ENCODE data around the gene SLC6A7.

Gene SLC6A7

GRCh38 chr5:150156027-150156368 lies 33.9 kb upstream of the SLC6A7 start:
- DNase-seq (ENCODE audit: low spot score) = no peak

DNA sequence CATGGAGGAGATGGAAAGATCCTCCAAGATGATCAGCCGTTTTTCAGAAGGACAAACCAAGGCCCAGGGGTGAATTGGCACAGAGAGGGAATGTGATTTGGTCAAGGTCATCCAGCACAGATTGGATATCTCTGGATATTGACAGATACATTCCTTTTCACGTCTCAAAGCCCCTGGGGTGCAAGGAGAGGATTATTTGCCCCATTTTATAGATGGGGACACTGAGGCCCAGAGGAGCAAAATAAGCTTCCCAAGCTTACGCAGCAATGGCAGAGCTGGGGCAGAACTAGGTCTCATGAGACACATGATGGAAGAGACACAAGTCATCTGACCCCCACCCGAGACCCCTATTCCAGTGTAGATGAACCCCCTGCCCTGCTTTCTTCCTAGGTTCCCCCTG lies 33.3 kb upstream of the SLC6A7 start:
- no peak for DNase-seq (ENCODE audit: low spot score)

- no peak for DNase-seq (ENCODE audit: low spot score)
These were observed 32.7 kb upstream of the SLC6A7 start for GRCh38 chr5:150157168-150157567.

- no peak for DNase-seq (ENCODE audit: low spot score)
These were observed 31.5 kb upstream of the SLC6A7 start for GRCh38 chr5:150158170-150158949.

DNA sequence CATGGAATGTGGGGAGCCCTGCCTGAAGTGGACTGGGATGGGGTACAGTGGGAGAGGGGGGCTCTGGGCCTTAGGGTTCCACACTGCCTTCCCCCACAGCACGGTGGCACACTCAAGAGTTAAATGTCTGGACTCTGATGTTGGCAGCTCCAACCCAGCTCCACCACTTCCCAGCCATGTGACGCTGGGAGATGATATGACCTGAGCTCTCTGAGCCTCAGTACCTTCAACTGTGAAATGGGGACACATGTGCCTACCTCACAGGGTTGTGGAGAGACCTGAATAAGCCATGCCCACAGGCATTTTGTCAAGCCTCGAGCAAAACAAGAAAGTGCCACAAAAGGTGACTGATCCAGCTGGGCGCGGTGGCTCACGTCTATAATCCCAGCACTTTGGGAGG lies 30.8 kb upstream of the SLC6A7 start:
- no peak for DNase-seq (ENCODE audit: low spot score)

- no peak for DNase-seq (ENCODE audit: low spot score)
These were observed 30.1 kb upstream of the SLC6A7 start for GRCh38 chr5:150159741-150160179.

- DNase-seq (ENCODE audit: low spot score) = no peak
These were observed 29.3 kb upstream of the SLC6A7 start for GRCh38 chr5:150160448-150161081.

- peak; percentile 89 for DNase-seq (ENCODE audit: low spot score)
These were observed 28.4 kb upstream of the SLC6A7 start for GRCh38 chr5:150161242-150162141.

DNA sequence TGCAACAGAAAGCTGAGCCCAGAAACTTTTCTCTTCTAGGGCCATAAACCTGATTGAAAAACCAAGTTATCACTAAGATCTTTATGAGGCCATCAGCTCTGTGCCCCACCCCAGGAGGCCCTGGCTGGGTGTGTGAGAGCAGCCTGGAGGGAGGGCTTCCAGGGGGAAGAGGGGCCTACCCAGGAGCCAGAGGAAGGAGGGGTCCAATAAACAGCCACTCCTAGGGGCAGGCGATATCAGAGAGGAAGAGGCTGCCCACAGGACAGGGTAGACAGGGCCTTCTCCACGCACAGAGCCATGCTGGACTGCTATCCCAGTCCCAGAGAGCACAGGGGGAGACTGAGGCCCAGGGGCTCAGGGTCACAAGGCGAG lies 27.7 kb upstream of the SLC6A7 start:
- no peak for DNase-seq (ENCODE audit: low spot score)

DNA sequence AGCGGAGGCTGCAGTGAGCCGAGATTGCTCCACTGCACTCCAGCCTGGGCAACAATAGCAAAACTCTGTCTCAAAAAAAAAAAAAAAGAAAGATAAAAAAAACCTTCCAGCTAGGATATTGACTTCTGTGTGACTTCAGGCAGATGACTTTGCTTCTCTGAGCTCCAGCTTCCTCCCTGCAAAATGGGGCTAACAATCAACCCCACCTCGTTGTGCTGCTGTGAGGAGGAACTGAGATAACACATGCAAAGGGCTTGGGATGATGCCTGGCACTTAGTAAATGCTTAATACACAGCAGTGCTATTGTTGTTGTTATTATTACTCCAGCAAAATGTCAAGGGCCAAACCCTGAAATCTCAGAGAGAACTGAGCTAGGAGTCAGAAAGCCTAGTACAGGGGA lies 26.8 kb upstream of the SLC6A7 start:
- DNase-seq (ENCODE audit: low spot score) = no peak

DNA sequence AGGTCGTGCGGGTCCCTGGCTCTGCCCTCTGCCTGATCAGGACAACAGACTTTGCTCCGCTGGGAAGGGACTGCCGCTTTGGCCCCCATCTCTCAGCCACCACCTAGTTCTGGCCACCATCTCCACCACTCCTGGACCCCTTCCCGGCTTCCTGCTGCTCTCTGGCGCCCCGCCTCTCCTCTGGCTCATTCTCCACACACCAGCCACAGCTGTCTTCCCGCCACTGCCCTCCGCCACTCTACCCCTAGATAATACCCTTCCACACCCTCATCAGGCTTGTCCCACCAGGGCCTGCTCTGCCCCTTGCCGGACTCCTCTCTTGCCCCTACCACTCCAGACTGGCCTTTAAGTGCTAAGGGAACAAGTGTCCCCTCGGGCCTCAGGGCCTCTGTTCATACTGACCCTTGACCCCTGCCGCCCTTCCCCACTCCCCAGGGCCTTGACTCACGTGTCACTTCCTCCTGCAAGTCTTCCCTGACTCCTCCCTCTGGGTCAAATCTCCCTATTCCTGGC lies 26.3 kb upstream of the SLC6A7 start:
- no peak for DNase-seq (ENCODE audit: low spot score)

DNA sequence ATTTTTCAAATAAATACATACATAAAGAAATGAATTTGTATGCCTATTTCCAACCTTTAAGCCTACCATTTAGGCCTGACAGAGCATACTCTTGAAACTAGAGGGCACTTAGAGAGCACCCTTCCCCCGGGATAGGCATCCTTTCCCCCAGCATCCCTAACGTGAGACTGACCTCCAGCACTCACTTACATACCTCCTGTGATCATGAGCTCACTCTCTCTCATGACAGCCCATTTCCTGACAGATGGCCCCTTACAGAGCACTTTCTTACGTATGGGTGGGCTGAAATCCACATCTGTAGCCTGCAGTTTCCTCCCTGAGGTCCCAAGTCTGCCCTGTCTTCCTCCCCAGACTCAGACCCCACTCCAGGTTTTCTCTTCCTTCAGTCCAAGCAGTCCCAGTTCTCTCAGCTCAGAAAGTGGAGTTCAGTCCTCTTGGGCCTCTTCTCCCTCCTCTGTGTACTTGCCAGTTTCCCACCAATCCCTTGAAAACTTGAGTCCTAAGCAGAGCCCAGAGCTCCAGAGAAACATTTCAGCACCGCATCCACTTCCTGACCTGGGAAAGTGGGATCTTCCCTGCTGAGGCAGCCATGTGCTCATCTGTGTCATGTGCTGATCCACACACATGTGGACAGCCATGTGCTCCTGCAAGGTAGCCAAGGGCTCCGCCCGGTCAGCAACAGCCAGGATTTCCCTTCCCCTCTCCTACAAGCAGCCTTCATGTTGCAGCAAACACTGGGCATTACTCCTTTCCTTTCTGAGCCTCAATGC lies 25.5 kb upstream of the SLC6A7 start:
- no peak for DNase-seq (ENCODE audit: low spot score)

- no peak for DNase-seq (ENCODE audit: low spot score)
These were observed 23.7 kb upstream of the SLC6A7 start for GRCh38 chr5:150166037-150166649.

DNA sequence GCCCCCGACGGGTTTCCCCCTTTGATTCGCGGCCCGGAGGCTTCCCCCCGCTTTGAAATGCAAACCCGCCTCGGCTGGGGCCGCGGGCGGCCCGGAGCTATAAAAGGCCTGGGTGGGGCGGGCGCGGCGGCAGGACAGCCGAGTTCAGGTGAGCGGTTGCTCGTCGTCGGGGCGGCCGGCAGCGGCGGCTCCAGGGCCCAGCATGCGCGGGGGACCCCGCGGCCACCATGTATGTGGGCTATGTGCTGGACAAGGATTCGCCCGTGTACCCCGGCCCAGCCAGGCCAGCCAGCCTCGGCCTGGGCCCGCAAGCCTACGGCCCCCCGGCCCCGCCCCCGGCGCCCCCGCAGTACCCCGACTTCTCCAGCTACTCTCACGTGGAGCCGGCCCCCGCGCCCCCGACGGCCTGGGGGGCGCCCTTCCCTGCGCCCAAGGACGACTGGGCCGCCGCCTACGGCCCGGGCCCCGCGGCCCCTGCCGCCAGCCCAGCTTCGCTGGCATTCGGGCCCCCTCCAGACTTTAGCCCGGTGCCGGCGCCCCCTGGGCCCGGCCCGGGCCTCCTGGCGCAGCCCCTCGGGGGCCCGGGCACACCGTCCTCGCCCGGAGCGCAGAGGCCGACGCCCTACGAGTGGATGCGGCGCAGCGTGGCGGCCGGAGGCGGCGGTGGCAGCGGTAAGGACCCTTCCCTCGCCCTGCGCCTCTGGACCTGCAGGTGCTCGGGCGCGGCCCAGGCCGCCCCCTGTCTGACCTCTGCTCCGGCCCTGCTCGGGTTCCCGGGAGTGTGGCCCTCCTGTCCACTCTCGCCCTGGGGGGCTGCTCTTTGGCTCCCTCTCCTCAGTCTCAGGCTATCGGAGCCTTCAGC lies 23.0 kb upstream of the SLC6A7 start, which contains the start of gene CDX1:
Gene CDX1, plus strand, starts transcription at position 129 of the 862 bp plus-strand sequence. Its CDS starts 99 bp downstream, at position 228.
- DNase-seq (ENCODE audit: low spot score) = no peak

- DNase-seq (ENCODE audit: low spot score) = no peak
These were observed 22.4 kb upstream of the SLC6A7 start for GRCh38 chr5:150167512-150167850.

DNA sequence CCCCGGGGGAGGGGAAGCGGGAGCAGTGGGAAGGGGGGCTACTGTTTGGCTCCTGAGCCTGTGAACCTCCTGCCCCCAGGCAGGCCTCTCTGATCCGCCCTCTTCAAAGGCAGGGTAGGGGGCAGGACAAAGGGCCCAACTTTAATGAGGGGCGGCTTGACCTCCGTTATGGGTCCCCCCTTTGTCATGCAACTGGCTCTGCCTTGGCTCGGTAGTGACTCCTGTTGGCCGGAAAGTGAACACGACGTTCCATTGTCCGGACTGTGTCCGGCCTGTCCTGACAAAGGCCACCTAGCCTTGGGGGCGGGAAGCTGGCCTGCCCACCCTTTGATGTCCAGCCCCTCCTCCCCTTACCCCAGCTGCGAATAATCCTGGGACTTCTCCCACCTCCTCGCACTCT lies 22.0 kb upstream of the SLC6A7 start:
- no peak for DNase-seq (ENCODE audit: low spot score)

DNA sequence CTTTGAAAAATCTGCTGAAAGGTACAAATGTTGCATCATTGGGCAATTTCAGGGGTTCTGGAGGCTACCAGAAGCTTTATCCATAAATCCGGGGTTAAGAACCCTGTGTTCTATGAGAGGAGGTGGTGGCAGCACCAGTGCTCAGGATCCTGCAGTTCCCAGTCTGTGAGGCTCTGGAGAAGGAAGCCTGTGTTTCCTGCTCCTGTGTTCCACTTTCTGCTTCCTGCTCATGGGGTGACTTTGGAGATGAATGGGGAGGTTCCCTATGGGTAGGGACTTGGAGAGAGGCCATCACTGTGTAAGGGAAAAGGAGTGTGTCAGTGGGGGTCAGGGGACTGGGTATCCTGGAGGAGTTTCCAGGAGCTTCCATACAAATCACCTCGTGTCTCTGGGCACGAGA lies 21.0 kb upstream of the SLC6A7 start:
- no peak for DNase-seq (ENCODE audit: low spot score)

DNA sequence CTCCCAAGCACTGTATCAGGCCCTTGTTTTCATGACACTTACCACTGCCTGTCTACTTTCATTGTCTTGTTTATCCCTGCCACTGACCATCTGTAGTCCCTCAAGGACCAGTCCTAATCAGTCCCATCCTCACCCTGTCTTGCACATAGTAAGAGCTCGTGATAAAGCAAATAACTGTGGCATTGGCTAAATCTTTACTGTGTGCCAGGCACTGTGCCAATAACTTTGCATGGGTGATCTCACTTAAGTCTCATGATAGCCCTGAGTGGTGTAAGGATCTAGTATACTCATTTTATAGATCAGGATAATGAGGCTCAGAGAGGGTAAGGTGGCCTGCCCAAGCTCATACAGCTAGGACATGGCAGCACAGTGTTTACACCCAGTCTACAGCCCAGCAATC lies 17.7 kb upstream of the SLC6A7 start:
- DNase-seq (ENCODE audit: low spot score) = no peak

DNA sequence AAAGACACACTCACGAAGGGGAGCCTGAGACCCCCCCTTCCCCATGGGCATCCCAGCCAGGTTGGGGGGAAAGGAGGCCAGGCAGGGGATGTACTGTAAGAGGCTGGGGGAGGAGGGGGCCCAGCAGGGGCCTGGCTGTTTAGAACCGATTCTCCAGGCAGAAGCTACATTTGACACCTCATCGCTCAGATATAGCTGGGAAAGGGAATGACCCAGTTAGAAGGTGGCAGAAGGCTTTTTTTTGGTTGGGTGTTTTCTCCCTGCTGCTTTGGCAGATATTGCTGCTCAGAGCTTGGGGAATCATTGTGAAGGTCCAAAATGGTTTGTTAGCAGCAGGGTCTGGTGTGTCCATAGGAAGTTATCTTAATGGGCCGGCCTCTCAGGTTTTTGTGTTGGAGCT lies 17.3 kb upstream of the SLC6A7 start:
- no peak for DNase-seq (ENCODE audit: low spot score)

GRCh38 chr5:150173161-150173560 lies 16.7 kb upstream of the SLC6A7 start:
- DNase-seq (ENCODE audit: low spot score) = no peak

- DNase-seq (ENCODE audit: low spot score) = no peak
These were observed 15.6 kb upstream of the SLC6A7 start for GRCh38 chr5:150174285-150174684.

All from D341Med (cell line).